COLO829 (cell line): ENCODE measurements around the gene TMEM41A.
"Not testable (repeated sequence)": the region's sequence is repeated elsewhere in the genome, so short reads cannot be mapped to it uniquely, and the experiment has no call there.

Source experiments
- DNase-seq: peaks from one replicate; pipeline ENCODE4 v3.0.0; 2012; ENCODE audit warnings: low spot score

TMEM41A gene

GRCh38 chr3:185488465-185488864 is 10.4 kb downstream of the TMEM41A start:
- no peak for DNase-seq

- DNase-seq: no peak
Measured at GRCh38 chr3:185486394-185486793, 12.4 kb downstream of the TMEM41A start.

- no peak for DNase-seq
Measured at GRCh38 chr3:185484296-185484695, 14.5 kb downstream of the TMEM41A start.

- no peak for DNase-seq
Measured at GRCh38 chr3:185479373-185479945, 19.4 kb downstream of the TMEM41A start.

GRCh38 chr3:185477316-185477715 is 21.5 kb downstream of the TMEM41A start:
- DNase-seq: no peak

GRCh38 chr3:185474922-185475321 is 23.9 kb downstream of the TMEM41A start:
- not testable (repeated sequence) for DNase-seq

GRCh38 chr3:185473290-185473815 is 25.5 kb downstream of the TMEM41A start:
- DNase-seq: no peak

- no peak for DNase-seq
Measured at GRCh38 chr3:185470323-185470722, 28.5 kb downstream of the TMEM41A start.

GRCh38 chr3:185469542-185469941 is 29.3 kb downstream of the TMEM41A start:
- no peak for DNase-seq

GRCh38 chr3:185466123-185466522 is 32.7 kb downstream of the TMEM41A start:
- DNase-seq: not testable (repeated sequence)

GRCh38 chr3:185465471-185465870 is 33.4 kb downstream of the TMEM41A start:
- DNase-seq: no peak

GRCh38 chr3:185460719-185461350 is 38.0 kb downstream of the TMEM41A start:
- DNase-seq: peak; percentile 58

- no peak for DNase-seq
Measured at GRCh38 chr3:185460309-185460708, 38.5 kb downstream of the TMEM41A start.

- no peak for DNase-seq
Measured at GRCh38 chr3:185457376-185457775, 41.5 kb downstream of the TMEM41A start.

GRCh38 chr3:185451432-185451831 is 47.4 kb downstream of the TMEM41A start:
- not testable (repeated sequence) for DNase-seq

GRCh38 chr3:185448107-185448506 is 50.7 kb downstream of the TMEM41A start:
- DNase-seq: no peak

- no peak for DNase-seq
Measured at GRCh38 chr3:185444329-185444728, 54.5 kb downstream of the TMEM41A start.

- no peak for DNase-seq
Measured at GRCh38 chr3:185442031-185442430, 56.8 kb downstream of the TMEM41A start.

GRCh38 chr3:185439745-185440466 is 58.9 kb downstream of the TMEM41A start:
- no peak for DNase-seq
